Loucy (cell line): ENCODE measurements around the gene ERCC1.
"Not testable (repeated sequence)": the region's sequence is repeated elsewhere in the genome, so short reads cannot be mapped to it uniquely, and the experiment has no call there.

Source experiments
- H2AFZ ChIP-seq: fragments of 200-600 bp; sonication (generic); 2 replicates; pipeline ENCODE4 v1.6.0; 2016; ENCODE audit warnings: antibody characterized with exemption, mild to moderate bottlenecking, low read length, moderate library complexity
- H3F3A ChIP-seq: fragments of 200-600 bp; 2 replicates; pipeline ENCODE4 v1.6.0; 2016; ENCODE audit warnings: antibody characterized with exemption, low read depth, mild to moderate bottlenecking
- H3K27me3 ChIP-seq: fragments of 200-600 bp; sonication (generic); 2 replicates; pipeline ENCODE4 v1.6.1; 2014; ENCODE audit warnings: low read length, mild to moderate bottlenecking; ENCODE audit not compliant: insufficient read depth, poor library complexity, severe bottlenecking
- H3K36me3 ChIP-seq: fragments of 200-600 bp; sonication (generic); 2 replicates; pipeline ENCODE4 v1.6.1; 2016; ENCODE audit warnings: low read length; ENCODE audit not compliant: insufficient read depth
- H3K4me1 ChIP-seq: fragments of 200-600 bp; sonication (generic); 2 replicates; pipeline ENCODE4 v1.5.1; 2014; ENCODE audit warnings: low read length, mild to moderate bottlenecking; ENCODE audit not compliant: insufficient read depth, poor library complexity, severe bottlenecking
- H3K4me2 ChIP-seq: fragments of 200-600 bp; sonication (generic); 2 replicates; pipeline ENCODE4 v1.6.0; 2014; ENCODE audit warnings: antibody characterized with exemption, low read length, low read depth, mild to moderate bottlenecking; ENCODE audit not compliant: poor library complexity, severe bottlenecking
- H3K4me3 ChIP-seq: fragments of 200-600 bp; sonication (generic); 2 replicates; pipeline ENCODE4 v1.5.1; 2014; ENCODE audit warnings: low read length, mild to moderate bottlenecking, mixed read lengths; ENCODE audit not compliant: poor library complexity, severe bottlenecking
- H3K79me2 ChIP-seq: fragments of 200-600 bp; sonication (generic); 2 replicates; pipeline ENCODE4 v1.6.1; 2014; ENCODE audit warnings: low read length; ENCODE audit not compliant: insufficient read depth
- H3K9ac ChIP-seq: fragments of 200-600 bp; sonication (generic); 2 replicates; pipeline ENCODE4 v1.6.0; 2014; ENCODE audit warnings: mild to moderate bottlenecking, low read depth, low read length, moderate library complexity; ENCODE audit not compliant: poor library complexity, severe bottlenecking
- H3K9me2 ChIP-seq: fragments of 200-600 bp; sonication (generic); replicated peaks from 2 replicates; pipeline ENCODE4 v1.6.1; 2016; ENCODE audit warnings: low read depth, low read length, mixed read lengths
- H3K9me3 ChIP-seq: fragments of 200-600 bp; sonication (generic); 2 replicates; pipeline ENCODE4 v1.6.1; 2014; ENCODE audit warnings: mild to moderate bottlenecking, antibody characterized with exemption, low read length, low read depth; ENCODE audit not compliant: insufficient read depth
- H4K20me1 ChIP-seq: fragments of 200-600 bp; sonication (generic); 2 replicates; pipeline ENCODE4 v1.6.0; 2014; ENCODE audit warnings: antibody characterized with exemption, low read length, mild to moderate bottlenecking; ENCODE audit not compliant: insufficient read depth, poor library complexity, severe bottlenecking
- CTCF ChIP-seq: fragments of 200-600 bp; sonication (generic); conservative IDR thresholded peaks from 2 replicates; pipeline ENCODE4 v1.5.1; 2014; ENCODE audit warnings: mild to moderate bottlenecking, antibody characterized with exemption, low read length
- EZH2phosphoT487 ChIP-seq: fragments of 200-600 bp; IDR thresholded peaks from 2 replicates; pipeline ENCODE4 v1.6.1; 2018; ENCODE audit warnings: antibody characterized with exemption, mild to moderate bottlenecking, moderate library complexity, borderline replicate concordance

ERCC1 gene

GRCh38 chr19:45409557-45409920 lies 14.2 kb downstream of the ERCC1 start:
- H3F3A ChIP-seq, result no peaks in the 10 kb centered on the region
- no peaks in the 10 kb centered on the region for H3K9me2 ChIP-seq
- no peaks in the 10 kb centered on the region; the same call in 1 of the 2 replicates for H3K36me3 ChIP-seq
- no peaks in the 10 kb centered on the region for H4K20me1 ChIP-seq
- no peak overlapping the region for H2AFZ ChIP-seq
- H3K9me3 ChIP-seq, result no peaks in the 10 kb centered on the region
- H3K27me3 ChIP-seq, result no peaks in the 10 kb centered on the region
- H3K79me2 ChIP-seq, result peaks cover 4% of the 10 kb centered on the region; the same call in 1 of the 2 replicates
- H3K4me2 ChIP-seq, result no peak overlapping the region
- no peak overlapping the region for H3K9ac ChIP-seq
- H3K4me3 ChIP-seq, result no peak overlapping the region
- peaks cover 20% of the 10 kb centered on the region for H3K4me1 ChIP-seq
- no peak for TF ChIP-seq CTCF

GRCh38 chr19:45408830-45409556 lies 14.7 kb downstream of the ERCC1 start:
- Histone ChIP-seq H3K27me3 (no peaks in the 10 kb centered on the region), H3K4me2 (no peak overlapping the region), H3K9me2 (no peaks in the 10 kb centered on the region), H3K79me2 (peaks cover 4% of the 10 kb centered on the region; the same call in 1 of the 2 replicates), H3K9me3 (no peaks in the 10 kb centered on the region), H3K4me3 (no peak overlapping the region), H3K36me3 (no peaks in the 10 kb centered on the region; the same call in 1 of the 2 replicates), H4K20me1 (no peaks in the 10 kb centered on the region), H3K4me1 (peaks cover 25% of the 10 kb centered on the region), H3F3A (no peaks in the 10 kb centered on the region), H3K9ac (no peak overlapping the region), H2AFZ (no peak overlapping the region)
- TF ChIP-seq CTCF (no peak), EZH2phosphoT487 (no peak)

GRCh38 chr19:45408121-45408520 lies 15.6 kb downstream of the ERCC1 start:
- H3K4me2 ChIP-seq, result no peak overlapping the region

GRCh38 chr19:45407585-45407984 lies 16.1 kb downstream of the ERCC1 start:
- Histone ChIP-seq H3K4me3 (peak overlapping the region; percentile 88), H3K4me2 (peak overlapping the region; percentile 96), H3K4me1 (peaks cover 25% of the 10 kb centered on the region), H3K9ac (peak overlapping the region; percentile 76)
- not testable (repeated sequence) for H3K36me3 ChIP-seq, H4K20me1 ChIP-seq, H2AFZ ChIP-seq, H3K79me2 ChIP-seq, H3K27me3 ChIP-seq, H3K9me3 ChIP-seq, H3F3A ChIP-seq, H3K9me2 ChIP-seq

More at GRCh38 chr19:45408121-45408520, 15.6 kb downstream of the ERCC1 start:
- Histone ChIP-seq H3K4me1 (peaks cover 25% of the 10 kb centered on the region), H3K9me3 (no peaks in the 10 kb centered on the region), H3F3A (no peaks in the 10 kb centered on the region), H3K9ac (no peak overlapping the region), H3K79me2 (peaks cover 4% of the 10 kb centered on the region; the same call in 1 of the 2 replicates), H3K27me3 (no peaks in the 10 kb centered on the region), H4K20me1 (no peaks in the 10 kb centered on the region), H3K9me2 (no peaks in the 10 kb centered on the region), H2AFZ (no peak overlapping the region), H3K4me3 (no peak overlapping the region), H3K36me3 (no peaks in the 10 kb centered on the region; the same call in 1 of the 2 replicates)
- TF ChIP-seq EZH2phosphoT487, result no peak
- no peak for TF ChIP-seq CTCF
